ENCODE measurements around the gene UBQLN4.

- TF ChIP-seq CTCF (IDR thresholded peaks at IDR 0.05; ENCODE audit: low read depth, low read length, missing input control) (no peak), REST (IDR thresholded peaks at IDR 0.05) (no peak), SP1 (IDR thresholded peaks at IDR 0.05) (no peak), TAF1 (conservative IDR thresholded peaks at IDR 0.05) (no peak), RAD21 (IDR thresholded peaks at IDR 0.05) (no peak), RXRA (IDR thresholded peaks at IDR 0.05) (no peak), GABPA (IDR thresholded peaks at IDR 0.05 in 1 of 2, conservative IDR thresholded peaks at IDR 0.05 in 1 of 2) (no peak), ZBTB33 (IDR thresholded peaks at IDR 0.05) (no peak), NR2F2 (IDR thresholded peaks at IDR 0.05) (no peak), HNF4G (IDR thresholded peaks at IDR 0.05) (no peak), YY1 (IDR thresholded peaks at IDR 0.05) (no peak), EGR1 (IDR thresholded peaks at IDR 0.05; ENCODE audit: low read depth in 2 of 2) (no peak)
Observed at GRCh38 chr1:156077430-156077760, 23.8 kb upstream of the UBQLN4 start.

All from liver (tissue), 3 donors.